Stimulated activated CD4-positive, alpha-beta T cell treated with anti-CD3 and anti-CD28 coated beads, Interleukin-12 subunit alpha, Interleukin-12 subunit beta, amount 100 ng/mL, for 24 hours (primary cell): ENCODE data around the gene CDH8.

Experiments
- DNase-seq, 2 experiments: peaks; one replicate each; pipeline ENCODE4 v3.0.0-alpha.2; 2020; ENCODE audit warnings: low read depth in 2 of 2

CDH8 gene

GRCh38 chr16:62029947-62030346 is 6.3 kb downstream of the CDH8 start:
- DNase-seq: no peak

GRCh38 chr16:62022688-62023087 is 13.6 kb downstream of the CDH8 start:
- no peak for DNase-seq

DNA sequence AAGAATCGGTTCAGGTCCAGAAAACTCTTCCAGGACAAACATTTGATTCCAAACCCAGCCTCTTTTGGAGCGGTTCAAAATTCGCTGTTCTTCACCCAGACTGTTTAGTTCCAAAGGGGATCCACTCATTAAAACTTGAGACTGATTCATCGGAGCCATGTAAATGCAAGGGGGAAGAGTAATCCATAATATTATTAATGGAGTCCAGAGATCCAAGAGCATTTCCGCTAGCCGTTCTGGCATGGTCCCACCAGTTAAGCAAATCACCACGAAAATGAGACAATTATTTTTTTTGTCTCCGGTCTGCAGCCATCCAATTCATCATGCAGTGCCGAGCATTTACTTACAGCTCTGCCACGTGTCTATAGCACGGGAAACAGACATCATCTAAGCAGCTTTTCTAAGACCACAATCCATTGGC is 15.1 kb downstream of the CDH8 start:
- no peak for DNase-seq

DNA sequence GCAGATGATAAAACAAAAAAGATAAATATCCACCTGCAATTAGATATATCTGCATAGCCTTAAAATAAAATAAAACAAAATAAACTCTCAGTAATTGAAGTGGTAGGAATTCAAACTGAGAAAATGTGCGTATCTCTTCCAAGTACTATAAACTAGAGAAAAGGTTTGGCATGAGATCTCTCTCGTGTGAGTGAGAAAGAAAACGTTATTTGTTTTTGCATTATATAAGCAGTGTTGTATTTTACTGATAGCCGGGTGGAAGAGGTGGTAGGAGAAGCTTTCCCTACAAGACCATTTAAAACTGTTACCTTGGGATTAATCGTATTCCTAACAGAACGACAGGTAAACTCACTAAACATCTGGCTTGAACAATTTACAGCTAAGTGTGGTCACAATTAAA is 15.6 kb downstream of the CDH8 start:
- DNase-seq: no peak

DNA sequence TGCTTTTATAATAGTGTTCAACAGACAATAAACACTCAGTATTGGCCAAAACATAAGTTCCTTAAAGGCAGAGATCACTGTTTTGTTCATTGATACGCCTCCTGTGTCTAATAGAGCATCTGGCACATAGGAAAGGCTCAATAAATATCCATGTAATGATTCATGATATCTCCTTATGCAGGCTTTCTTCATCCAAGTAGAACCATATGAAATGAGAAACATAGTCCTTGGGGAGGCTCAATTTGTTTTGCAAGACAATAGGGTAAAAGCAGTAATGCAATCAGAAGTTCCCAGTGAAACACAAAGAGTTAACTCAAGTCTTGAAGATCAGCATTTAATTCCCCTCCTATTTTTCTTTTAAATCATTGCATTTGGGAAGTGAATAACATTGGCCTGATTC is 16.4 kb downstream of the CDH8 start:
- DNase-seq: no peak

- no peak for DNase-seq
These were observed 17.8 kb downstream of the CDH8 start for GRCh38 chr16:62018301-62019060.

DNA sequence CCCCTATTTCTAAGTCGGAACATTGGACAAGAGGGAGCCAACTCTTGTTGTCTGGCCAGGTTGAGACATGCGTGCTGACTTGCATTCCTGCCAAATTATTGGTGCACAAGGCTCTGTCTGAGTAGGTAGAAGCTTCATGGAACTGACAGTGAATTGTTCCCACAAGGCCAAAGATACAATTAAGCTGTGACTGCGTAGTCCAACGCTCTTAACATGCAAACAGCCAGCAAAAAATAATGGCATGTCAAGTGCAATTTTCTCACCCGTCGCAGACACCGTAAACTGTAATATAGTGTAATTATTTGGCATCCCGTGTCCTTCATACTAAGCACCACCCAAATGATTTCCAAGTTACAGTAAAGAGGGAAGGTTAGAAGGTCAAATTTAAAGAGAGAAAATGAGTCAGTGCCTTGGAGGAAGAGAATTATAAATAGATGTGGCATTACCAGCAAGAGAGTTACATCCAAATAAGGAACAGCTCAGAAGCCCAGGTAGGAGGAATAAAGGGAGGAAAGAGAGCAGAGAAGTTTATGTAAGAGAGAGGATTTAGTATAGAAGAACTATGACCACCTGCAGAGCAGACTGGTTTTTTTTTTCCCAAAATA is 21.8 kb downstream of the CDH8 start:
- DNase-seq: no peak

- DNase-seq: no peak
These were observed 26.1 kb downstream of the CDH8 start for GRCh38 chr16:62010186-62010585.

DNA sequence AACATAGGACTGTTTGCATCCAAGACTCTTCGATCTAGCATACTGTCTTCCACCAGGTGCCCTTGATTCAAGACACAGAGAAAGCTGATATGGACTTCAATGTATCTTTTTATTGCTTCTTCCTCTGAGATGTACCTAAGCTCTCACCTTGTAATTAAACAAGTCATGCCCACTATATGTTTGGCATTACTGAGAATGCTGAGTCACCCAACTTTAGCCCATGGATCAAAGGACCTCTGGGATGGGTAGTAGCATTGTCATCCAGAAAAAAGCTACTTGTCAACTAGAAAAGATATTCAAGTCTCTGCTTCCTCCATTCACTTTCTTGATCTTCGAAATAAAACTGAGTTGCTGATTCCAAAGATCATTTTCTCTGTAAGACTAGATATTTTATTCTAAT is 37.8 kb downstream of the CDH8 start:
- DNase-seq: no peak

DNA sequence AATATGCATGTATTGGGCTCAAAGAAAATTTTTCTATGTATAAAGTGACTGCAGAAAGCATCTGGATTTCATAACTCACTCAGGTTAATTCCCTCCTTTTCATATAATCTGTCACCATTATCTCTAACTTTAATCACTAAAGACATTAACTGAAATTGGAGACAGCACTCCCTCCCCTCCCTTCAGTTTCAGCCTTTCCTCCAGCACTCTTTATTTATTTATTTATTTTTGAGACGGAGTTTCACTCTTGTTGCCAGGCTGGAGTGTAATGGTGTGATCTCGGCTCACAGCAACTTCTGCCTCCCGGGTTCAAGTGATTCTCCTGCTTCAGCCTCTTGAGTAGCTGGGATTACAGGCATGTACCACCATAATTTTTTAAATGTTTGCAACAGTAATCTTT is 43.1 kb downstream of the CDH8 start:
- DNase-seq: no peak

DNA sequence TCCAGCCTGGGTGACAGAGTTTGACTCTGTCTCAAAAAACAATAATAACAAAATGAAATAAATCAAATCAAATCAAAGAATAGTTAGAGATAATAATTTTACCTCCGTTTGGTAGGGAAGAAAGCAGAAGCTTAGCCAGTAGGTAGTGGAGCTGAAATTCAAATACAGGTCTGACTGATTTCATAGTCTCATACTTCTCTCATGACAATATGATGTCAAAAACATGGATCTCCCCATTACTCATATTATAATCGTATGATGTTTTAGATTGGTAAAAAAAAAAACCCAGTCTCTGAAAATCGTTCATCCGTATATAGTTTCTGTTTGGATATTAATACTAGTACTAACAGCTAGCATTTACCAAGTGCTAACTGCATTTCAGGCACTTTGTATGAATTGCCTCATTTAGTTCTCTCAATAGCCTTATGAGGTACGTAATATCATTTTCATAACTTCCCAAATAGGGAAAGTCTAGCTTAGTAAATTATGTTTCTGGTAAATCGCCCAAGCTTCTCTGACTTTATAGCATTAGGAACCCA is 48.7 kb downstream of the CDH8 start:
- DNase-seq: no peak

DNA sequence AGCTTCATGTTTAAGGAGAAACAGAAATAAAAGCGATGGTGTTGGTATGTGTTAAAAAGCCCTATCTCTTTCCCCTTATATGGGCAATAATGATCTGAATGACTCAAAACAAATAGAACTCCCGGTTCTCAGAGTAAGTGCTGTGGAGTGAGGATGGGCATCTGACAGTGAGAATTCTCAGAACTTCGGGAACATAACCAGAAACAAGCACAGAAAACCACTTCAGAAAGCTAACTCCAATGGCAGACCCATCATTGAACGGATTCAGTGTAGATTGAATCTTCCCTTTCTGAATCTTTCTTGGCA is 67.2 kb downstream of the CDH8 start:
- DNase-seq: no peak

DNA sequence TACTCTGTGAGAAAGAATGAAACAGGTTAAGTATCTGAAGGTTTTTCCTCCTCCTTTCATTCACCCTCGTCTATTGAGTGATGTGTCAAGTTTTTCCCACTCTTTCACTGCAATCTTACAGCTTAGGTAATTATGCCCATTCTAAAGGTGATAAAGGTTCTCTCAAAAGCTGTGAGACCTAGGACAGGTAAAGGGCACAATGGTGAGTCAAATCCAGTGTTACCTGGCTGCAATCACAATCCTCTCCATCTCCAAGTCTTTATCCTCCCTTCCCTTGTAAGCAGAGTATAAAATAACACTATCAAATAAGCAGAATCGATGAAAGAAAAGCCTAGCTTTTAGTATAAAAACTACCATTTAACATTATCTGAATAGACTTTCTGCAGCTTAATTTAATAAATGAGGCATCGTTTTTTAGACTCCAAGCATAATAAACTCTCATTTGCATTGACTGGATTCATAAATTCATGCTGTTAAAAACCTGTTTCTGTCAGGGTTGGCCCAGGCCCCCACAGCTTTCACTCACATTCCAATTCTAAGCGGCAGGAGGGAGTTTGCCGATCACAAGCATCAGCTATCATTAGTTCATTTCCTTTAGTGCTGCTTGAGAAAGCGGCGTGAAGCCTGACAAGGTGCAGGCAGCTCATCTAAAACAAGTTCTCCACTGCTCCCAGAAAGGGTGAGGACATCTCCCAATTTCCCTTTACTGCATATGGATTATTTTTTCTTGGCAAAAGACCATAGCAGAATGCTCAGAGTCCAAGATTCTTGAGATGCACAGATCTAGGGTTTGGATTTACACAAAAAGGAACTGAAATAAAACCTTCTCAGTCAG is 67.8 kb downstream of the CDH8 start:
- DNase-seq: no peak

DNA sequence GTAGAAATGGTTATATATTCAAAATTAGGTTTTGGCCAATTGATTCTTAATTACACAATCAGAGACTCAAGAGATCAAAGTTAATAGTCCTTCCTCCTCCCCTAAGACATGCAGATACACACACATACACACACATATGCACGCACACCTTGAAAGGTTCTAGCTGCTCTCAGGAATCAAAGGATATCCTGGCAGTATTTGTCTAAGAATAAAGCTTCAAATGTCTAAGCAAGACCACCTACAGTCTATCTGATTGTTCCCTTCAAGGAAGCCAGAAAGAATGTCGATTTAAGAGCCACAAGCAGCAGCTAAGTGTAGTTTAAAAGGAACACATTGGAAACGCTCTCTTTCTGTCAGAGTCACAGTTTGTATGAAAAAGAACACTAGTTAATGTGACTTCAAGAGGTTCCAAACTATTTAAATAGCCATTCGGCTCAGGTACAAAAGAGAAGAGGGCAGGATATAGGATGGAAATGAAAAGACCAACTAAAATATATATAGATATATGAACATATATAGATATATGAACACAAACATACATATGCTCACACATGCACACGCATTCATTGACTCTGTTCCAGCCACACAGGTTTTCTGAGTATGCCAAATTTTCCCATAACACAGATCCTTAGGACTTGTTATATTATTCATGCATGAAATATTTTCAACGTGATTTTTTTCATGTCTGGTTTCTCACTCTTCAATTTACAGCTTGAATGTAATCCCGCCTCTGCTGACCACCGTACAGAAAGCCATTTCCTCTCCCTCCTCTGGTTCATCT is 79.0 kb downstream of the CDH8 start:
- DNase-seq: no peak

DNA sequence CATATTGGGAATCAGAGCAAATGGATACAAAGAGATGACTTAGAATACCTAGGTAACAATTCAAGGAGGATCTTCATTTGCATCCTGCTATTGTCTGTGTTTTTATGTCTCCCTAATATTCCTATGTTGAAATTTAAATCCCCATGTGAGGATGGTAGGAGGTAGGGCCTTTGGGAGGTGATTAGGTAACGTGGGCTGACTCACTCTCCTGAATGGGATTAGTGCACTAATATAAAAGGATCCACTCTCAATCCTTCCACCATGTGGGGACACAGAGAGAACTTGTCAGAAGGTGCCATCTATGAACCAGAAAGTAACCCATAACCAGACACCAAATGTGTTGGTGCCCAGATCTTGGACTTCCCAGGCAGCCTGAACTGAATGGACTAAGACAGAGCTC is 83.4 kb downstream of the CDH8 start:
- no peak for DNase-seq

DNA sequence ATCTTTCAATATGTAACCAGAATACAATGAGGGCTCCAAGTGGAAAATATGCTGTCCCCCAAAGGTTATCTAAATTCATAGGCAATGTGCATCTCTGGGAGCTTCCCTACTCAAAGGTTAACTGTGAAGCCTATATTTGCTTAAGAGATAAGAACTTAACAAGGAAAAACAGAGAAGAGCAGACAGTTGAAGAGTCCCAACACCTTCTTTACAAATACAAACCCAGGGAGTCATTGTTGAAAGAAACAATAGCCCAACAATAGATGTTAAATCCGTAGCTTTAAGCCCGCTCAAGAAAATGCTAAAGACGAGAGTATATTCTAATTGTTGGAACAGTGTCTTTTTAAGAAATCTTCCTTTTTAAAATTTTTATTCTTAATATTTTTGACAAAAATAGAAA is 87.8 kb downstream of the CDH8 start:
- DNase-seq: no peak

DNA sequence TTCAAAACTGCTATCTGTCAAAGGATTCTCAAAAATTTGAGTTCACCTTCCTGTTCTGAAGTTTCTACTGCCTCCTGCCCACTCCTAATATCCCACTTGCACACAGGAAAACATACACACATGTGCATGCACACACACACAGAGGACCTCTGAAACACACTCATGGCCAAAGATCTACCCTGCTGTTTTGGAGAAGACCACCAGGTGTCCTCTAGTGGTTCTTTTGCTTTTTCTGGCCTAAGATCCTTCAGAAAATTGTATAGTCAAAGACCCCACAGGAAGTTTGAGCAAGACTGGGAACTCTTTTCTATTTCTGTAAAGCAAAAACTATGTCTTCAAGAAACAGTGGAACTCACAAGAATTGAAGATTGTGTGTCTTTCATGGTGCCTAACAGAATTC is 90.2 kb downstream of the CDH8 start:
- no peak for DNase-seq

GRCh38 chr16:61945511-61945910 is 90.7 kb downstream of the CDH8 start:
- no peak for DNase-seq

GRCh38 chr16:61944004-61944403 is 92.2 kb downstream of the CDH8 start:
- no peak for DNase-seq

GRCh38 chr16:61940611-61941010 is 95.6 kb downstream of the CDH8 start:
- DNase-seq: no peak

DNA sequence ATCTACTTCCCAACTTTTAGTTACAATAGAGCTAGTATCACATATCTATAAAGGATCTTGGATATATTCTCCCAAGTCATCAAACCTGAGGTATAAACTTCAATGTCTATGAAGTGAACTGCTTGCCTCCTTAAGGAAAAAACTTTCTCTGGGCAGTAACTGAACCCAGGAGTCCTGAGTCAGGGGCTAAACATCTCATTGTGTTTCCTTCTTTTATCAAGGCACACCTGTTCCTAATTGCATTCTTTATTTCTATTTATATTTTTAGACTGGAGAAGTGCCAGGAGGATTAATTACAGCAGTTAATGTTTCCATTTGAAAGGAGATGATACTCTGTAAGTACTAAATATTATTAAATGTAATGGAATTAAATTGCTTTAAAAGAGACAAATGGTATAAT is 98.6 kb downstream of the CDH8 start:
- no peak for DNase-seq

DNA sequence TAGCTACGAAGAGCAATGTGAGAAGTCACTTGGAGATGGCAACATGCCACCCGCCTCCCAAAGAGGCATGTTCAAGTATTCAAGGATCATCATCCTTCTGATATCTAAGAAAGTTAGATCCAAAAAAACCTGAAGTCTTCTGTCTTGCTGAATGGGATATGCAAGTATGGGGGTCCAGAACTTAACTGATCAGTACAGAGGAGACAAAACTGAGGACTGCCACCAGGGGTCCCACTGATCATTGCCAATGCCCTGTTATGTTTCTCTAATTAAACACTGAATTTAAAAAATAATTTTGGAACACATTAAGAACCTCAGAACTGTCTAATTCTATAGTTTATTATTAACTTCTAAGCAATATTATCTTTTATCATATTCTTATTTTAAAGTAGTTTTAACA is 99.7 kb downstream of the CDH8 start:
- no peak for DNase-seq
